ENCODE data around the gene APBA1. TPM values are rescaled to one million over a fixed set of nuclear protein-coding genes. Genes with fewer than 3 reads are reported as not detected.

APBA1 gene
- total RNA-seq, 1 experiment from 2014 or later, result 0.05 TPM

GRCh38 chr9:69427286-69427685 is 244.9 kb downstream of the APBA1 start:
- no peak for ATAC-seq
- ChIA-PET CTCF (no interaction called here), POLR2A (no interaction called here)
- Histone ChIP-seq H3K9me3 (ENCODE audit: control insufficient read depth, insufficient read depth, low read depth, low read length) (no peaks in the 10 kb centered on the region), H3K27ac (ENCODE audit: low read length) (no peak overlapping the region), H3K36me3 (ENCODE audit: control insufficient read depth, insufficient read depth, low read length) (no peaks in the 10 kb centered on the region), H3K4me3 (ENCODE audit: low read depth in 2 of 2, low read length in 2 of 2) (no peak overlapping the region), H3K27me3 (ENCODE audit: control insufficient read depth, insufficient read depth, low read length) (no peaks in the 10 kb centered on the region), H3K4me1 (ENCODE audit: control insufficient read depth, insufficient read depth, low read length) (no peaks in the 10 kb centered on the region)
- no peak for DNase-seq (ENCODE audit: low read depth, low spot score)
- intact Hi-C loops (cut with micrococcal nuclease; ENCODE audit: unreplicated experiment), result no loop called here
- TF ChIP-seq TCF7L2 (IDR thresholded peaks at IDR 0.05; ENCODE audit: low read depth, low read length) (no peak), SIN3A (IDR thresholded peaks at IDR 0.05; ENCODE audit: borderline replicate concordance, insufficient read depth, low read depth, low read length) (no peak)
- TF ChIP-seq, protein P1, sequence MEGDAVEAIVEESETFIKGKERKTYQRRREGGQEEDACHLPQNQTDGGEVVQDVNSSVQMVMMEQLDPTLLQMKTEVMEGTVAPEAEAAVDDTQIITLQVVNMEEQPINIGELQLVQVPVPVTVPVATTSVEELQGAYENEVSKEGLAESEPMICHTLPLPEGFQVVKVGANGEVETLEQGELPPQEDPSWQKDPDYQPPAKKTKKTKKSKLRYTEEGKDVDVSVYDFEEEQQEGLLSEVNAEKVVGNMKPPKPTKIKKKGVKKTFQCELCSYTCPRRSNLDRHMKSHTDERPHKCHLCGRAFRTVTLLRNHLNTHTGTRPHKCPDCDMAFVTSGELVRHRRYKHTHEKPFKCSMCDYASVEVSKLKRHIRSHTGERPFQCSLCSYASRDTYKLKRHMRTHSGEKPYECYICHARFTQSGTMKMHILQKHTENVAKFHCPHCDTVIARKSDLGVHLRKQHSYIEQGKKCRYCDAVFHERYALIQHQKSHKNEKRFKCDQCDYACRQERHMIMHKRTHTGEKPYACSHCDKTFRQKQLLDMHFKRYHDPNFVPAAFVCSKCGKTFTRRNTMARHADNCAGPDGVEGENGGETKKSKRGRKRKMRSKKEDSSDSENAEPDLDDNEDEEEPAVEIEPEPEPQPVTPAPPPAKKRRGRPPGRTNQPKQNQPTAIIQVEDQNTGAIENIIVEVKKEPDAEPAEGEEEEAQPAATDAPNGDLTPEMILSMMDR (IDR thresholded peaks at IDR 0.05), result no peak
- in situ Hi-C loops (cut with HindIII; ENCODE audit: low pct_unique_long_range_greater_than_20kb, low sequenced_read_pairs), result no loop called here
- no TSS peak for BruUV-seq (replicated peaks)

- Histone ChIP-seq H3K27me3 (ENCODE audit: control insufficient read depth, insufficient read depth, low read length) (no peaks in the 10 kb centered on the region), H3K27ac (ENCODE audit: low read length) (no peak overlapping the region), H3K36me3 (ENCODE audit: control insufficient read depth, insufficient read depth, low read length) (no peaks in the 10 kb centered on the region), H3K4me3 (ENCODE audit: low read depth in 2 of 2, low read length in 2 of 2) (no peak overlapping the region), H3K4me1 (ENCODE audit: control insufficient read depth, insufficient read depth, low read length) (no peaks in the 10 kb centered on the region), H3K9me3 (ENCODE audit: control insufficient read depth, insufficient read depth, low read depth, low read length) (no peaks in the 10 kb centered on the region)
- in situ Hi-C loops (cut with HindIII; ENCODE audit: low pct_unique_long_range_greater_than_20kb, low sequenced_read_pairs) (no loop called here), intact Hi-C loops (cut with micrococcal nuclease; ENCODE audit: unreplicated experiment) (no loop called here)
- ATAC-seq (no peak), DNase-seq (ENCODE audit: low read depth, low spot score) (no peak)
- BruUV-seq (replicated peaks), result no TSS peak
- ChIA-PET POLR2A (no interaction called here), CTCF (no interaction called here)
- no peak for TF ChIP-seq TCF7L2 (IDR thresholded peaks at IDR 0.05; ENCODE audit: low read depth, low read length)
- no peak for TF ChIP-seq SIN3A (IDR thresholded peaks at IDR 0.05; ENCODE audit: borderline replicate concordance, insufficient read depth, low read depth, low read length)
- TF ChIP-seq POLR2AphosphoS5 (IDR thresholded peaks at IDR 0.05; ENCODE audit: low read depth, low read length), result no peak
- TF ChIP-seq REST (IDR thresholded peaks at IDR 0.05; ENCODE audit: insufficient read depth in 1 of 2, low read depth in 2 of 2, low read length in 1 of 2), result no peak
- TF ChIP-seq, protein P1 (IDR thresholded peaks at IDR 0.05), result no peak
These were observed 246.9 kb downstream of the APBA1 start for GRCh38 chr9:69425136-69425801.
